Common myeloid progenitor, CD34-positive (primary cell): ENCODE data around the gene PRDM16.

Source experiments
- CTCF ChIA-PET: fragments of 350-600 bp; sonication (Branson Sonifier 250); formaldehyde crosslinking; loops from one replicate; lab custom pipeline; 2021; ENCODE audit warnings: antibody characterized with exemption; lab: Charles Lee
- POLR2A ChIA-PET: fragments of 350-600 bp; sonication (Branson Sonifier 250); formaldehyde crosslinking; loops from one replicate; lab custom pipeline; 2021; ENCODE audit warnings: antibody characterized with exemption; lab: Charles Lee
- DNase-seq, 3 donors: peaks; one replicate each; pipeline versions ENCODE4 v3.0.0 to v3.0.0-alpha.2; 2013
- H3K27ac ChIP-seq, 2 experiments: 1 replicate in 1 of 2; 2 replicates in 1 of 2; pipeline ENCODE4 v1.7.0; 2013; ENCODE audit warnings: inconsistent platforms in 2 of 2, low read length in 2 of 2, mild to moderate bottlenecking in 2 of 2, low read depth in 1 of 2, moderate library complexity in 1 of 2; ENCODE audit not compliant: severe bottlenecking in 2 of 2, insufficient read depth in 1 of 2, poor library complexity in 1 of 2
- H3K27me3 ChIP-seq, 5 experiments: replicated peaks in 2 of 5; 1 replicate in 3 of 5; 2 replicates in 2 of 5; pipeline versions ENCODE4 v1.6.1 to v1.7.0; 2013; ENCODE audit warnings: low read length in 4 of 5, mild to moderate bottlenecking in 2 of 5, moderate library complexity in 2 of 5, inconsistent platforms in 1 of 5; ENCODE audit not compliant: insufficient read depth in 5 of 5, control insufficient read depth in 4 of 5
- H3K36me3 ChIP-seq, 4 experiments: 1 replicate in 2 of 4; 2 replicates in 2 of 4; pipeline versions ENCODE4 v1.6.1 to v1.7.0; 2013; ENCODE audit warnings: low read length in 3 of 4, control low read depth in 1 of 4, mild to moderate bottlenecking in 1 of 4; ENCODE audit not compliant: control insufficient read depth in 4 of 4, insufficient read depth in 4 of 4
- H3K4me1 ChIP-seq, 4 experiments: 1 replicate in 3 of 4; 2 replicates in 1 of 4; pipeline versions ENCODE4 v1.6.1 to v1.7.1; 2013; ENCODE audit warnings: low read length in 3 of 4, mild to moderate bottlenecking in 3 of 4, control low read depth in 1 of 4, inconsistent platforms in 1 of 4, moderate library complexity in 1 of 4; ENCODE audit not compliant: control insufficient read depth in 4 of 4, insufficient read depth in 4 of 4; ENCODE audit errors: control extremely low read depth in 1 of 4
- H3K4me3 ChIP-seq, 7 experiments: 1 replicate in 4 of 7; 2 replicates in 3 of 7; pipeline versions ENCODE4 v1.5.1 to v1.7.0; 2013; ENCODE audit warnings: mild to moderate bottlenecking in 7 of 7, low read length in 6 of 7, moderate library complexity in 6 of 7, inconsistent platforms in 2 of 7, low read depth in 2 of 7, control low read depth in 1 of 7; ENCODE audit not compliant: insufficient read depth in 4 of 7, control insufficient read depth in 1 of 7; ENCODE audit errors: extremely low read depth in 1 of 7
- H3K9me3 ChIP-seq, 5 experiments: 1 replicate in 4 of 5; 2 replicates in 1 of 5; pipeline versions ENCODE4 v1.6.1 to v1.7.1; 2013; ENCODE audit warnings: low read length in 4 of 5, mild to moderate bottlenecking in 2 of 5, inconsistent platforms in 1 of 5, low read depth in 1 of 5, moderate library complexity in 1 of 5; ENCODE audit not compliant: control insufficient read depth in 4 of 5, insufficient read depth in 2 of 5; ENCODE audit errors: control extremely low read depth in 1 of 5
- WGBS: methylation state at CpG from one replicate; pipeline ENCODE4 v1.1.5; 2013; ENCODE audit not compliant: insufficient coverage; 5-methylcytosine and 5-hydroxymethylcytosine counted together

Gene PRDM16

DNA sequence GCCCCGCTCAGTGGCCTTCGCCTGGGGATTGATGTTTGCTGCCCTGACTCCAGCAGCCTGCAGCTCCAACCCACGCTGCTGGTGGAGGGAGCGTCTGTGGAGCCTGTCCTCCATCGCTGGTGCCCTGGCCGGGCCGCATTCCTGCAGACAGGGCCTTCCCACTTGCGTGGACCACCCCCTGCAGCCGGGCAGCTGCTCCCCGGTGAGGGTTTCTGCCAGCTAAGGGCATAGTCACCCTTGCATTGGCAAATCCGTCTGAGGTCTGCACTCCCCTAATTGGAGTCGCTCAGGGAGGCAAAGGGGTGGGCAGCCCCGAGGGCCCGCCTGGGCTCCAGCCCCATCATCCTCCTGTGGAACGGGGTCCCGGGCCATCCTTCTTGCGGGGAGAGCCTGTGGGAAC is 43.5 kb downstream of the PRDM16 start:
- DNase-seq: no peak
- CTCF ChIA-PET: no interaction called here
- no peaks in the 10 kb centered on the region for H3K4me1 ChIP-seq
- H3K4me3 ChIP-seq: no peak overlapping the region
- WGBS: 96% methylated on average over 17 of the region's 17 CpGs
- H3K27me3 ChIP-seq: no peaks in the 10 kb centered on the region
- no peak overlapping the region for H3K27ac ChIP-seq
- peaks cover 0 to 9% (median 6%) of the 10 kb centered on the region in 5 experiments for H3K9me3 ChIP-seq
- peaks cover 0 to 5% (median 1%) of the 10 kb centered on the region in 4 experiments for H3K36me3 ChIP-seq
- POLR2A ChIA-PET: no interaction called here

DNA sequence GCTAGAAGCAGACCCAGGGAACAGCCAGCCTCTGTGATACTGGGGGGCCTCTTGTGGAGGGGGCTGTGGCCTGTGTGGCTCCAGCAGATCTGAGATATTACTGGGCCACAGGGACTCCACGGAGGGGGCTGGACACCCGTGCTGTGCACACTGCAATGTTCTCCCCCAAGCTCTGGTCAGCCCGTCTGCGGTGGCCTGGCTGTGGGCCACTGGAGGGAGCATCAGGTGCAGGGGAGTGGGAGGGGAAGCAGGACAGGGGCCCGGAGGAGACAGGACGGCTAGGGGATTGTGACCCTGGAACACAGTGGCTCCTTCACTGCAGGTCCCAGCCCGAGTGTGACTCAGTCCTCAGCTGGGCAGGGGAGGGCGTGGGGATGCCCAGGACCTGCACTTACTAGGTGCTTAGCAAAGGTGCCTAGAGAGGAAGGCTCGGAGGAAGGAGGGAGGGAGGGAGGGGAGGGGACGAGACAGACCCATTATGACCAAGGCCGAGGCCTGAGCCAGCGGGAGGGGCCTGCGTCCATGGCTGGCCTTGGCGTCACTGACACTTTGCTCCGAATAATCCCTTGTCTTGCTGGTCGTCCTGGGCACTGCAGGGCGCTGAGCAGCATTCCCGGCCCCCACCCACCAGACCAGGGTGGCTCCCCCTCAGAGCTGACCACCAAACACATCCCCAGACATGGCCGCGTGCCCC is 44.2 kb downstream of the PRDM16 start:
- Histone ChIP-seq H3K9me3 (peaks cover 0 to 3% (median 0%) of the 10 kb centered on the region in 5 experiments), H3K27me3 (no peaks in the 10 kb centered on the region), H3K4me3 (no peak overlapping the region), H3K36me3 (no peaks in the 10 kb centered on the region), H3K4me1 (no peaks in the 10 kb centered on the region), H3K27ac (no peak overlapping the region)
- 94% methylated on average over 15 of the region's 20 CpGs for WGBS
- no peak for DNase-seq
- POLR2A ChIA-PET: no interaction called here
- CTCF ChIA-PET: no interaction called here

DNA sequence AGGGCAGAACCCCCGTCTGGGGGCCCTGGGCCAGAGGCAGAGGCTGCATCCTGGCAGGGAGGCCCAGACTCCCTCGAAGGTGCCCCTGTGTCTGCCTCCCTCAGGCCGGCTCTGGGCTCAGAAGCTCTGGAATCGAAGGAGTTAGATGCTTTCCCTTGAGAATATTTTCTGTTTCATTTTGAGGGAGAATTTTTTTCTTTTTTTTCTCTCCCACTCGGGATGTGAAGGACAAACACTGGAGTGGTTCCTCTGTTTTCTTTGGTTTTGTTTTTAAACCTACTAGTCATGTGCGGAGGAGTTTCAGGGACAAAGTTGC is 44.7 kb downstream of the PRDM16 start:
- POLR2A ChIA-PET: no interaction called here
- H3K27ac ChIP-seq: no peak overlapping the region

DNA sequence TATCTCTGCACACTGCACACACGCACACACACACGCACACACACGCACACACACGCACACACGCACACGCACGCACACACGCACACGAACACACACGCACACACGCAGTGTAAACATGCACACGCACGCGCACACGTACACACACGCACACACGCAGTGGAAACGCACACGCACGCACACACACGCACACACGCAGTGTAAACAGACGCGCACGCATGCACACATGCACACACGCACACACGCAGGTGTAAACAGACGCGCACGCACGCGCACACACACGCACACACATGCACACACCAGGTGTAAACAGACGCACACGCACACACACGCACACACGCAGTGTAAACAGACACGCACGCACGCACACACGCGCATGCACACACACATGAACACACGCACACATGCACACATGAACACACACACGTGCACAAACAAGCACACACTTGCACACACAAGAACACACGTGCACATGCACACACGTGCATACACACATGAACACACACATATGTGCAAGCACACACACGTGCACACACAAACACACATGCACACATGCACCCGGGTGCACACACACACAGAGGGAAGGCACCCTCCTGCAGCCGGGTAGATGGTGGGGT is 45.2 kb downstream of the PRDM16 start:
- CTCF ChIA-PET: interaction anchor here (1.5 kb wide), 1 partner anchor 10 kb away, joined by 4 read pairs; no protein-coding TSS in a partner anchor

More for the DNA sequence above, 44.7 kb downstream of the PRDM16 start:
- H3K27me3 ChIP-seq: no peaks in the 10 kb centered on the region
- H3K9me3 ChIP-seq: no peaks in the 10 kb centered on the region
- H3K4me1 ChIP-seq: no peaks in the 10 kb centered on the region
- DNase-seq: no peak
- H3K36me3 ChIP-seq: no peaks in the 10 kb centered on the region
- CTCF ChIA-PET: no interaction called here
- no peak overlapping the region for H3K4me3 ChIP-seq
- 100% methylated on average over 2 of the region's 6 CpGs for WGBS

DNA sequence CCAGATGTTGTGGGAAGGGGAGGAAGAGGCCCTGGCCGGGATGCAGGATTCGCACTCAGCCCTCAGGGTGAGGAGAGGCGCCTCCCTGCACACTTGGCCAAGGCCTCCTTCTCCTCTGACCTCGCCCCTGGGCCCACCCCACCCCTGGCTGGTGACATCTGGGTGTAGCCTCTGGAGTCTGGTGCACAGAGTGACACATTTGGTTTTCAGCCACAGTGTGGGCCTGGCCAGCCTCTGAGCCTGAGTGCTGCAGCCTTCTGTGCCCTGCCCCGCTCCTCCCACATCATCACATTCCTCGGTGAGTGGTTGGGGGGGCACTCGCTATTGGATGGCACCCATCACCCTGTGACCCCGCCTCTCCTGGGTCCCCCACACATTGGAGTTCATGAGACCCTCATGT is 45.8 kb downstream of the PRDM16 start:
- no peaks in the 10 kb centered on the region for H3K36me3 ChIP-seq
- peaks cover 0 to 9% (median 2%) of the 10 kb centered on the region in 4 experiments for H3K4me1 ChIP-seq
- no peak for DNase-seq
- POLR2A ChIA-PET: no interaction called here
- no peaks in the 10 kb centered on the region for H3K9me3 ChIP-seq
- CTCF ChIA-PET: interaction anchor here (1.5 kb wide), 1 partner anchor 10 kb away, joined by 4 read pairs; no protein-coding TSS in a partner anchor
- no peaks in the 10 kb centered on the region for H3K27me3 ChIP-seq
- H3K4me3 ChIP-seq: no peak overlapping the region
- 83% methylated on average over 5 of the region's 8 CpGs for WGBS
- no peak overlapping the region for H3K27ac ChIP-seq

More for the DNA sequence above, 45.2 kb downstream of the PRDM16 start:
- H3K27ac ChIP-seq: no peak overlapping the region
- H3K4me3 ChIP-seq: no peak overlapping the region
- H3K4me1 ChIP-seq: peaks cover 0 to 3% (median 0%) of the 10 kb centered on the region in 4 experiments
- no peak for DNase-seq
- H3K9me3 ChIP-seq: no peaks in the 10 kb centered on the region
- H3K36me3 ChIP-seq: no peaks in the 10 kb centered on the region
- POLR2A ChIA-PET: no interaction called here
- WGBS: 90% methylated on average over 30 of the region's 49 CpGs
- no peaks in the 10 kb centered on the region for H3K27me3 ChIP-seq

DNA sequence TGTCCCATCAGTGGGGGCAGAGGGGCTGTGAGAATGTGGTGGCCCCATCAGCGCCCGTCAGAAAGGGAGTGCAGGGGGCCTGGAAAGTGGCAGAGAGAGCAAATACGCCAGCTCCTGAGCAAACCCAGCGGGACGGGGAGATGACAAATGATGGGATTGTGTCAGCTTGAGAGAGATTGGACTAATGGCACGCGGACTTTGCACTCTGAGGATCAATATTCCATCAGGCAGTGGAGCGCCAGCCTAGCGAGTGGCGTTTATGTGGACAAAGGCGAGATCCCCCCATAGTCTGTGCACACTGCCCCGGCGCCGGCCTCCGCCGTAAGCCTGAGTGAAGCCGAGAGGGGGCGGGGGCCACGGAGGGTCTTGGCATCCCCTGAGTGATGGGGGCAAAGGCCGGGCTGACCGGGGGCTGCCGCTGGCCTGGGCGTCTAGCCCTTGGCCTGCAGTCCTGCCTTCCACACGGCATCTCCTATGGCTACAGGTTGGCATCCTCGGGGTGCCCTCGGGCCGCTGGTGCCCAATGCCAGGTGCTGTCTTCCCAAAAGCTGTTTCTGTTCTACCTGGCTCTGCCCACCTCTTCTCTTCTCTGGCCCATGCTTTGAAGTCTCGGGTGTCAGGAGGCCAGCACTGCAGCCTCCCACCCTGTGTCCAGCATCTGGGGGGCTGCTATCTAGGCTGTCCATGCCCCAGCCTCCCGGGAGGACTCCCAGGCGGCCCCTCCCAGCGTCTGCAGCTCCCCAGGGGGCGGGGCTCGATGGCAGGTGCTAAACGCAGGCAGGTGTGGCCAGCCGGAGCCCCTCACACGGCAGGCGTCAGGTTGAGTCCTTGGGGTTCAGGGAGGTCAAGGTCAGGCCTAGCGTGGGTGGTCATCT is 46.5 kb downstream of the PRDM16 start:
- H3K27ac ChIP-seq: no peak overlapping the region
- no peaks in the 10 kb centered on the region for H3K36me3 ChIP-seq
- H3K9me3 ChIP-seq: no peaks in the 10 kb centered on the region
- WGBS: 98% methylated on average over 38 of the region's 38 CpGs
- ChIA-PET CTCF (interaction anchor here (1.5 kb wide), 1 partner anchor 9 kb away, joined by 4 read pairs; no protein-coding TSS in a partner anchor), POLR2A (no interaction called here)
- no peak overlapping the region for H3K4me3 ChIP-seq
- H3K4me1 ChIP-seq: peaks cover 0 to 13% (median 5%) of the 10 kb centered on the region in 4 experiments
- DNase-seq: no peak
- H3K27me3 ChIP-seq: no peaks in the 10 kb centered on the region
